ENCODE results near the gene AGT.
"Not testable (repeated sequence)": the region's sequence is repeated elsewhere in the genome, so short reads cannot be mapped to it uniquely, and the experiment has no call there.

The AGT gene

DNA sequence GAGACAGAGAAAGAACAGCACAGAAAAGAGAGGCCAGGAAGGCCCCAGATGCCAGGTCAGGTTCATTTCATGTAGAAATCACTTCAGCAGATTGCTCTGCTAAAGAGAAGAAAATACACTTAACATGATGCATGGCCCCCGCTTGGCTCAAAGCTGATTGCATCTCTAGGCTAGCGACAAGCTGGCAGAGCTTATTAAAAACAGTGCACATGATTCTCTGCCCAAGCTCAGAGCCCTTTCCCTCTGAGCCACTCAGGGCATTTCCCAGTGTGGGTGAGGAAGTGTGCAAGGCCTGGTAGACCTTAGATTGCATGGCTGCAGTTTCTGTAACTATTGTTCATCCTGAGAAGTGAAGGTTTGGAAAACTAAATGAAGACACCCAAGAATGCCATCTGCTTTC lies 30.0 kb upstream of the AGT start:
- DNase-seq = no peak

DNA sequence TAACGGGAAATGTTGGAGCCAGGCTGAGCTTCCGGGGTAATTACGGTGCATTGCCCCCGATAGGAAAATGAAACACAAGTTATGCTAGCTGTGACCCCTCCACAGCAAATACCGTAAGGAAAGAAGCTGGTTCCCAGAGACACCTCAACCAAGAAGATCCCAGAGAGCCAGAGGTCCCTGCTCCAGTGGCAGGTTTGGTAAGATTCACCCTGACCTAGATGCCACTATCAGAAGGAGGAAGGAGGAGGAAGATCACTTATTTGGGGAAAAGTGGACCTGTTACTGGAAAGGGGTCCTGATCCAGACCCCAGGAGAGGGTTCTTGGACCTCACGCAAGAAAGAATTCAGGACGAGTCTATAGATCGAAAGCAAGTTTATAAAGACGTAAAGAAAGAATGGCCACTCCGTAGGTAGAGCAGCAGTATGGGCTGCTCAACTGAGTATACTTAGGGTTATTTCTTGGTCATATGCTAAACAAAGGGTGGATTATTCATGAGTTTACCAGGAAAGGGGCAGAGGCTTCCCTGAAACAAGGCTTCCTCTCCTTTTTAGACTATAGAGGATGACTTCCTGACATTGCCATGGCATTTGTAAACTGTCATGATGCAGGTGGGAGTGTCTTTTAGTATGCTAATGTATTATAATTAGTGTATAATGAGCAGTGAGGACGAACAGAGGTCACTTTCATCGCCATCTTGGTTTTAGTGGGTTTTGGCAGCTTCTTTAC lies 25.8 kb upstream of the AGT start:
- DNase-seq = no peak

DNA sequence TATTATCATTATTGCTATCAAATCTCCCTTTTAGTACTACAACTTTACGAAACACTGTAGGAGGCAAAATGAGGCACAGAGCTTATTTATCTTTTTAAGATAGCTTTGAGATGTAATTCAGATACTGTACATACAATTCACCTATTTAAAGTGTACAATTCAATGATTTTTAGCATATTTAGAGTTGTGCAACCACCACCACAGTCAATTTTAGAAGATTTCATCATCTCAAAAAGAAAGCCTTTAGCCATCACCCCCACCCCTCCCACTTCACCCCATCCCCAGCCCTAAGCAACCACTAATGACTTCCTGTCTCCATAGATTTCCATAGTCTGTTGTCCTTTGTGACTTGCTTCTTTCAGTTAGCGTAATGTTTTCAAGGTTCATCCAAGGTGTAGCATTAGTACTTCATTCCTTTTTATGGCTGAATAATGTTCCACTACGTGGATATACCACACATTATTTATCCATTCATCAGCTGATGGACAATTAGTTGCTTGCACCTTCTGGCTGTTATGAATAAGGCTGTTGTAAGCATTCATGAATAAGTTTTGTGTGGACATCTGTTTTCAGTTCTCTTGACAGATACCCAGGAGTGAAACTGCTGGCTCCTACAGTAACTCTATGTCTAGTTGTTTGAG lies 23.8 kb upstream of the AGT start:
- DNase-seq = no peak

DNA sequence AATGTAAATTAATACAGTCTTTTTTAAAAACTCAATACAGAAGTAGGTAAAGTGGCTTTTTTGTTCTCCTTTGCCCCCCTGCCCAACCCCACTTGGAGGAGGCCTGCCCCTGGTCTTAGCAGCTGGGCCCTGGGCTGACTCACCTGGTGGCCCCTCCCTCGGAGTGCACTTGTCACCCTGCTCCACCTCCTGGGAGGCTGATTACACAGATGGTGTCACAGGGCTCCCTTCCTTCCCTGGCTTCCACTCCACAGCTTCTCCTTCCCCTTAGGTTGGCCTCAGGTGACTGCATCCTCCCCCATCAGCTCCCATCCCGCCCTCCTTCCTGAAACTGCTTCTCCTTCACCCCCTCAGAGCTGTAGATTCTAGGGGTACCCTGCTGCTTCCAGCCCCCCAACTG lies 21.5 kb upstream of the AGT start:
- no peak for DNase-seq

DNA sequence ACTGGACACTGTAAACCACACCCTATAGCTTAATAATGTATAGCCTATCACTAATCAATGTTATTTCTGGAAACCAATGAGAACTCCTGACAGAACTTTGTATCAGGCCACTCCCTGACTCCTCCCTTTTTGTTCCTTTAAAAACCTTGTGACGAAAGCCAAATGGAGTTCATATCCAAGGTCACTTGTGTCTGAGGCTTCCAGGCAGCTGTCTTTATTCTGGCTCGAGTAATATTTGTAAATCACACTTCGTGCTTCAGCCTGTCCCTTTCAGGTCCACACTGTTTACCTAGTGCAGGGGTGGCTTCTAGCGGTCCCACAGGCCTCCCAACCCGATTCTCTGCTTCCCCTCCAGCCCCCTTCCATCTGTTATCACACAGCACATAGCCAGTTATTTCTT lies 17.1 kb upstream of the AGT start:
- DNase-seq = no peak

DNA sequence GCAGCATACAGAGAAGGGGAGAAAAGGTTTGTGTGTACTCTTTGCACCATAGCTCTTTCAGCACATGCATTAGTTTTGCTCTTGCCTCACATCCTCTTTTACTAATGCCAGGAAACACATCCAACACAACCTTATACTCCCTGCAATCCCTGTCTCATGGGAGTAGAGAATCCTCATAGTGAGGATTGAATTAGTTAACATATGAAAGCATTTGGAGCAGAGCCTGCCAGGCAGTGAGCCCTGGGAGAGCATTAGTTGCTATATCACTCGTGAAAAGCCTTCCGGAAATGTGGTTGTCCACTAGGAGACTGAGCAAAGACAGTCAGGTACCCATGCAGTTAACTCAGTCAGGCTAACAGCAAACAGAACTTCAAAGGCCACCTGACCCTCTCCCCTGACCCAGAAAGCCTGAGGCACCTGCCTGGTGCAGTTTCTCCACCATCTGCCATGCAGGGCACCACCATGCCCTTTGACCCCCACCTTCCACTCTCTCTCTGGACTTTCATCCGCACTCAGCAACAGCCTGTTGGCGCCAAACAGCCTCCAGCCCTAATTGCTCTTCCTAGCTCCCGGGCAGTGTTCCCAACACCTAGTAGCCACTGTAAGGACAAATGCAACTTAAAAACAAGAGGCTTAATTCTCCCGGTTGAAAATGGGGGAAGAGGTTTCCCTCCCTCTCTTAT lies 14.9 kb upstream of the AGT start:
- DNase-seq = no peak

DNA sequence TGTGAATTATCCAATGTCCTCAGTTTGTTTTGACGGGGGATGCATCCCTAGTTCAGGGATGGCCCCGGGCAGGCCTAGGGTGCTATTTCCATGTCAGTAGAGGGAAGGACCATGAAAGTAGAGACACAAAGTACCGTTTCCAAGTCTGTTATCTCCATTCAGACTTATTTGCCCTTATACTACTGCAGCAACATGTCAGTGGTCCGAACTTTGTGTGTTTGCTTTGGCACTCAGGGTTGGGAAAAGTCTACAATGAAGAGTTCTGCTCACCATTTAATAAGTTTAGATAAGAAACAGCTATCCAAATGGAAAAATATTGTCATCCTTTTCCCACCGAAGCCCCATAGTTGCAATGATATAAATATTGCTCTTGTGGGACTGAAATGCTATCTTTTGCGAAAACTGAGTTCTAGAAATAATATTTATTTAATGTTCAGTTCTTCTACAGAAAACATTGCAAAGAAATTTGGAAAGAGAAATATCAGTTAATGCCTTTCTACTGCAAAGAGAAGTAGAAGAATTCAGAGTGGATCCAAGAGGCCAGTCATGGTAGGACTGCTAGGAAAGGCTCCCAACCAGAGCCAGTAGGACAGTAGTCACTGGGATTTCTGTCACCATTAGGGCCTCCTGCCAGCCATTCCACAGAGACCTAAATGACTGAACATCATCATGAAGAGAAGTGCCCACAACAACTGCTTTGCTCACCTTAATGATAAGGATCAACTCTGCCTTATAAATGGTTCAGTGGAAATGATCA lies 11.5 kb upstream of the AGT start:
- no peak for DNase-seq

DNA sequence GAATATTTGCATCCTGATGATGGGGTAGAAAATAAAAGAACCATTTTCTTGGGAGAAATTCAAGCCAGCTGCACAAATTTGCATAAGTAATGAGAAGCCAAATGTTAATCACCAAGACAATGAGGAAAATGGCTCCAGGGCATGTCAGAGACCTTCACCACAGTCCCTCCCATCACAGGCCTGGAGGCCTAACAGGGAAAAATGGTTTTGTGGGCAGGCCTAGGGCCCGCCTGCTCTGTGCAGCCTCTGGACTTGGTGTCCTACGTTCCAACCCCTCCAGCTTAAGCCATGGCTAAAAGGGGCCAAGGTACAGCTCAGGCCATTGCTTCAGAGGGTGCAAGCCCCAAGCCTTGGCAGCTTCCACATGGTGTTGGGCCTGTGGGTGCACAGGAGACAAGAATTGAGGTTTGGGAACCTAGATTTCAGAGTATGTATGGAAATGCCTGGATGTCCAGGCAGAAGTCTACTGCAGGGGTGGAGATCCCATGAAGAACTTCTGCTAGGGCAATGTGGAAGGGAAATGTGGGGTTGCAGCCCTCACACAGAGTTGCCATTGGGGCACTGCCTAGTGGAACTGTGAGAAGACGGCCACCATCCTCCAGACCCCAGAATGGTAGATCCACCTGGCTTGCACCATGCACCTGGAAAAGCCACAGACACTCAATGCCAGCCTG lies 8.1 kb upstream of the AGT start:
- DNase-seq = not testable (repeated sequence)

DNA sequence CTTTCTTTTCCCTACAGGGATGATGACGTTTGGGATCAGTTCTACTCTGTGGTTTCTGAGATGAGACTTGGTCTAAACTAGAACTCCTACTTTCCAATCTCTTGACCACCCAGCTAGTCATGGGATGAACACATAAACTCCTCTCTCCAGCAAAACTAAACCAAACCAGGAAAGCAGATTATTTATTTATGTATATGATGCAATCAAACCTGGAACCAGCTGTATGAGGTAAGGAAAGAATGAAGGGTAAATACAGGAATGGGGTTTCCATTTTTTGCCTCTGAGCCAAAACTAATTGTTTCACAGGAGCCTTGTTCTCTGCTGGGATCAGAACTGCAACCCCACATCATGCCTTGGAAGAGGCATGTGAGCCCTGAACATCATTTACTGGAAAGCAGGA lies 3.3 kb upstream of the AGT start:
- no peak for DNase-seq

DNA sequence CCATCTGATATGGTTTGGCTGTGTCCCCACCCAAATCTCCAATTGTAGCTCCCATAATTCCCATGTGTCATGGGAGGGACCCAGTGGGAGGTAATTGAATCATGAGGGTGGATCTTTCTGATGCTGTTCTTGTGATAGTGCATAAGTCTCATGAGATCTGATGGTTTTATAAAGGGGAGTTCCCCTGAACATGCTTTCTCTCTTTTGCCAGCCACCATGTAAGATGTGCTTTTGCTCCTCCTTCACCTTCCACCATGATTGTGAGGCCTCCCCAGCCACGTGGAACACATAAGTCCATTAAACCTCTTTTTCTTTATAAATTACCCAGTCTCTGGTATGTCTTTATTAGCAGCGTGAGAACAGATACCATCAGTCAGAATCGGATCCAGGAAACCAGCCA lies 2.5 kb upstream of the AGT start:
- DNase-seq = not testable (repeated sequence)

DNA sequence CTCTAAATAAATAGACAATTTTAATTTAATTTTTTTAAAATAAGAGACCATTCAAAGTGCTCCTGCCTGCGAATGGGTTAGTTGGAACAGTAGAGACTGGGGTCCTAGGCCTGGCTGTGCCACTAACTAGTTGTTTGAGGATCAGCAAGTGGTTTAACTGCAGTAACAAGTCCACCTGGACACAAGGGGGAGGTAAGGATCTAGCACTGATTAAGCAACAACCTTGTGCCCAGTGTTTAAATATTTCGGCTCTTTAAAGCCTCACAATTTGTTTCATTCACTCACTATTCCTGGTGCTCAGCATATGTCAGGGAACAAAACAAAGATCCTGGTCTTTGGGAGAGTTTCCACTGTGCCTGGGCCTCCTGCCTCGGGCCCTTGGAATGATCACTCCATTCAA lies 1.6 kb upstream of the AGT start:
- DNase-seq = no peak

DNA sequence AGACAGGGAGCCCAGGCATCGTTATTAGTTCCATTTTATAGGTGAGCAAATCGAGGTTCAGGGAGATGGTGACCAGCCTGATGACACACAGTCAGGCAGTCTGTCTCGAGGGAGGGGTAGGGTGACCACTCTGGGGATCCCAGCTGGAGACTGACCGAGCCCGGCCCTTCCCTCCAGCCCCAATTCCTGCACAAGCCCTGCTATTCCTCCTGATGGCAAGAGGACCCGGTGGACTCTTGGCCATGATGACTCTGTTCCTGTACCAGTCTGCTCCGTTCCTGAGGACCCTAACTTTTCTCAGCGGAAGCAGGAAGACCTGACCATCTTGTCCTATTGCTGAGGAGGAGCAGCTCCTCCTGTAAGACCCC lies 391 bp downstream of the AGT start:
- no peak for DNase-seq

DNA sequence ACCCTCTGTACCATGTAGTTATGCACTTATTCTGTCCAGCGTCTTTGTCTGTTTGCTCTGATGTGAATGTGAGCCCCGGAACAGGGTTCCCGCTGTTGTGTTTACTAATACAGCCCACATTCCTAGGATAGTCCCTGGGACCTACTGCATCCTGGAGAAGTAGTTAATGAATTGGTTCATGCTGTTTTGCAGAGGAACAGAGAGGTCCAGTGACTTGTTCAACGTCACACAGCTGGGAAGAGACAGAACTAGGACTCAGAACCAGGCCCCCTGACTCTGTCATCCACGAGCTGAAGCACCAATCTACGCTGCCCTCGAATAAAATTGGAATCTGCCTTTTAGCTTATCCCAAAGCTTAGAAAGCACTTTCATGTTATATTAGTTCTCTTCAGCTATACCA lies 784 bp downstream of the AGT start:
- no peak for DNase-seq

DNA sequence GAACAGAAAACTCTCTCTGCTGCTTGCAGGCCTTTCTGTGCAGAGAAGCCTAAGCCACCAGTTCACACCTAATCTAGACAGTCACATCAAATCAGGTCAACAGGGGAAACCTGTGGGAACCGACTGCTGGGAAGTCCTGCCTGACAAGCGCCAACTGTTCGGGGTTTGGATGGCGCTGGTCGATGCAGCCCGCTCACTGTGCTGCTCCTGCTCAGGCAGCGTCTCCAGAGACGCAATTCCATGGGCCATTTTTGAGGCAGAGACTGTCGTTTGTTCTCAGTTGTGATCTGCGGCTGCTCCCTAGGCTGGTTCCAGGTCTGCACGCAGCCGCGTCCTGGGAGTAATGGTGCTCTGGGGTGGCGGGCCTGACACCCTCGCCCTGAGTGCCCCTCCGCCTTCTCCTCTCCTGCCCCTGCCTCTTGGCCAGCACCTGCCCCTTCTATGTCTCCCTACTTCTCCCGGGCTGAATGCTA lies 1.4 kb downstream of the AGT start:
- no peak for DNase-seq

DNA sequence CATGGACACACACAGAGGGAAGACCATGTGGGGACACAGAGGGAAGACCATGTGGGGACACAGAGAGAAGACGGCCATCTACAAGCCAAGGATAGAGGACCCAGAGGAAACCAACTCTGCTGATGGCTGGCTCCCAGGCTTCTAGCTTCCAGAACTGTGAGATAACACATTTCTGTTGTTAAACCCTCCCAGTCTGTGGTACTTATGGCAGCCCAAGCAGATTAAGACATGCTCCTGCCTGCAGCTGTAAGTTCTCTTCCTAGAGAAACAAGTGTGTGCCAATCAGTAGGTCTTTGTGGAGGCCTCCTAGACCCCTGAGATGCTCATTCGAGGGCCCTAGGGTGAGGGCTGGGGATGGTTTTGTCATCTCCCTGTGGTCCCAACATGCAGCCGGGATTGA lies 2.7 kb downstream of the AGT start:
- no peak for DNase-seq

DNA sequence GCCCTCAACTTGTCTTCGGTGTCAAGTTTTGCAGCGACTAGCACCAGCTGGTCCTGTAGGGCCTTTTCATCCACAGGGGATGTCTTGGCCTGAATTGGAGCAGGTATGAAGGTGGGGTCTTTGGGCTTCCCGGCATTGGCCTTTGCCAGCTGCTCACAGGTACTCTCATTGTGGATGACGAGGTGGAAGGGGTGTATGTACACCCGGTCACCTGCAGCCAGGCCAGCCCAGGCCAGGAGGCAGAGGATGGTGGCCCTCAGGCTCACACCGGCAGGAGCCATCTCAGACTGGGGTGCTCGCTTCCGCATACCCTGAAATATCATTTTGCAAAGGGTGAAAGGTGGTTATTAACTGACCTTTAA lies 3.4 kb downstream of the AGT start:
- no peak for DNase-seq

DNA sequence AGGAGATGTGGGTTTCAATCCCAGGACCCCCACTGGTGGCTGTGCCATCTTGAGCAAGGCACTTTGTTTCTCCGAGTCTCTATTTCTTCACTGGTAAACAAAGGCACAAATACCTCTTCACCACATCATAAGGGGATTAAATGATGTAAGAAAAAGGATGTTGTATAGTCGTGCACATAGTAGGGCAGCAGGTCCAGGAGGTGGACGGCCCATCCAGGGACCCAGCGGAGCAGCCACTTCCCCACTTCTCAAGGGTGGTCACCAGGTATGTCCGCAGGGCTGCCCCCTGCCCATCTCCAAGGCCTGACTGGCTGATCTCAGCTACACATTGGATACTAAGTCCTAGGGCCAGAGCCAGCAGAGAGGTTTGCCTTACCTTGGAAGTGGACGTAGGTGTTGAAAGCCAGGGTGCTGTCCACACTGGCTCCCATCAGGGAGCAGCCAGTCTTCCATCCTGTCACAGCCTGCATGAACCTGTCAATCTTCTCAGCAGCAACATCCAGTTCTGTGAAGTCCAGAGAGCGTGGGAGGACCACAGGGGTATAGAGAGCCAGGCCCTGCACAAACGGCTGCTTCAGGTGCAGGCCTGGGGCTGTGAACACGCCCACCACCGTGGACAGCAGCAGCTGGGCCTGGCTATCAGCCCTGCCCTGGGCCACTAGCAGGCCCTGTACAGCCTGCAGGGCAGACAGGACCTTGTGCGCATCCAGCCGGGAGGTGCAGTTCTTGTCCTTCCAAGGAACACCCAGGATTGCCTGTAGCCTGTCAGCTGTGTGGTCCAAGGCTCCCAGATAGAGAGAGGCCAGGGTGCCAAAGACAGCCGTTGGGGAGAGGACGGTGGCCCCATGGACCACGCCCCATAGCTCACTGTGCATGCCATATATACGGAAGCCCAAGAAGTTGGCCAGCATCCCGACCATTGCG lies 4.0 kb downstream of the AGT start:
- DNase-seq = no peak

DNA sequence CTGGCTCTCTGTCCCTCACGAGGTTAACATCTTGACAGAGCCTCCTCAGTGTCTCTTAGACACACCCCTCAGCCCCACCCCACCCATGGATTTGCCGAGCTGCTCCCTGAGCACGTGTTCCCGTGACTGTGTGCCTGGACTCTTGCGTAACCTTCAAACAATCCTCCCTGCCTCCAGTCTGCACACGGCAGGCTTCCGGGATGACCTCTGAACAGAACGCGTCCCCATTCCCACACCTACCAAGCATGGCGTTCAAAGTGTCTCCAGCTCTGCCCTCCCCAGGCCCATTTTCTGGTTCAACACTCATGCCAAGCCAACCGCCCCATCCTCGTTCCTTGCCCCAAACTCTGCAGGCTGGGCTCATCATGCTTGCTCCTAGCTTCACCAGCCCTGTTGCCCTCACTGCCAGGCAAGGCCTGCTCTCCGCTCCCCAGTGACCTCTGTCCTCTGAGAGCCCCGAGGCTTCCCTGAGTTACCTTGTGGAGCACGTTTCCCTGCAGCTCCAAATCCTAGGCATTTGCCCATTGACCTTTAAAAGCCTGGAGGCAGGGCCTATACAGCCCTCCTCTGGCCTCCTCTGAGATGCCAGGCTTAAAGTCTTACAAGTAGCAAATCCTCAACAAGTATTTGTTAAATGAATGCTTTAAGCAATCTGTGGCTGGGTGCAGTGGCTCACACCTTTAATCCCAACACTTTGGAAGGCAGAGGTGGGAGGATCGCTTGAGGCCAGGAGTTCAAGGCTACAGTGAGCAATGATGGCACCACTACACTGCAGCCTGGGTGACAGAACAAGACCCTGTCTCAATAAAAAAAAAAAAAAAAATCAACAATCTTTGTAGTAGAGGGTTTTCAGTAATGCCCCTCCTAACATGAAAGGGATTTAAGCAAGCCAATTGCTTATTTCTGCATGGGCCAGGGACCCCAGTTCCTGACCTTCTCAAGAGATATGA lies 5.0 kb downstream of the AGT start:
- no peak for DNase-seq

DNA sequence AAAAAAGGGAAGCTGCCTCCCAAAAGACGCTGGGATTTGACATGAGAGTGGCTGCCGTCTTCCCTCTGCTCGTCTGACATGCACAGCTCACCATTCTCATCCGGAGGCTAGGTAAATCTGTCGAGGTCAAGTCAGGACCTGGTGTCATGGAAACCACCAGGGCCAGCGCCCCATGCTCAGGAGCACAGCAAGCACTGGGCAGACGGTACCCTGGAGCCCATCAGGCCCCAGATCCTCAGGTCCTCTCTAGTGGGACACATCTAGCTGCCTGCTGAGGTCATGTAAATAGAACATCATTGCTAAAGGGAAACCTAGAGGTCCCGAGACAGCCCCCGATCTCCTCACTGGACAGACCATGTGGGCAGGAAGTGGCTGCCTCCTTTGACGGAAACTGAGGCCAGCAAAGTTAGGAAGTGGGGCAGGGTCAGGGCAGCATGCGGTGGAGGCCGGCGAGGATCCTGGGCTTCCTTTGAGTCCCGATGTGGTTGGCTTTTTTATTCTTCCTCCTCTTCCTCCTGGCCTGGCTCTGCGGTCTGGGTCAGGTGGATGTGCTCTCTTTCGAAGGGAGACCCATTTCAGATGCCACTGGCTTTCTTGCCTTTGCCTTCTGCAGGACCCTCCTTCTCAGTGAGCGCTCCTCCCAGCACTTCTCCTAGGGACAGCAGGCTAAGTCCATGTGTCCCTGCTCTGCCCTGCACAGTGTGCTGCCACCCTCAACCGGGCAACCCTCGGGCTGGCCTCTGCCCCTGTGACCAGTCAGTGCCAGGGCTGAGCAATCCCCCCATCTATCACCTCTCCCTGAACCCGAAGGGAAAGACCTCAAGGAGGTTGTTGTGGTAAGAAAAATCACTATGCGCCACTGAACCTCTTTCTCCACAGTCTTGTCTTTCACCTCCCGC lies 5.9 kb downstream of the AGT start:
- no peak for DNase-seq

Measured in activated CD4-positive, alpha-beta T cell treated with anti-CD3 and anti-CD28 coated beads, Interleukin-2, amount 50 U/mL, for 1 hour (primary cell).